ENCODE data around the gene SLC38A7. TPM values are rescaled to one million over a fixed set of nuclear protein-coding genes. Genes with fewer than 3 reads are reported as not detected.

SLC38A7 gene
- total and polyA plus RNA-seq, 12 donors: 10.3 to 41.3 (median 31.8) TPM

DNA sequence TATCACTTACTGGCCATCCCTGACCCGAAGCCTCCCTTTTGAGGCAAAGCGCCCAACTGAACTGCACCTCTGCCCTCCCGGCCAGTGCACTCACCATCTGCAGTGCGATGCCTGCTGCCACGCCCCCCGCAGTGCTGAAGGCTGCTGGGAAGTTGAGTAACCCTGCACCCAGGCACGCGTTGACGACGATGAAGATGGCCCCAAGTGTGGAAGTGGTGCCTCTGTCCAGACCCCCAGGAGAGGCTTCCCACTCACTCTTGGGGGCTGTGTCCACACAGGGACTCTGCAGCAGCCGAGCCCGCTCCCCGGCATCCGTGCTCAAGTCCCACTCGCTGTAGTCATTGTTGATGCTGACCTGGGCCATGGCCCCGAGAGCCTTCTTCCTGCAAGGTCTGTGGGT is 4.8 kb downstream of the SLC38A7 start:
- ATAC-seq: no peak

DNA sequence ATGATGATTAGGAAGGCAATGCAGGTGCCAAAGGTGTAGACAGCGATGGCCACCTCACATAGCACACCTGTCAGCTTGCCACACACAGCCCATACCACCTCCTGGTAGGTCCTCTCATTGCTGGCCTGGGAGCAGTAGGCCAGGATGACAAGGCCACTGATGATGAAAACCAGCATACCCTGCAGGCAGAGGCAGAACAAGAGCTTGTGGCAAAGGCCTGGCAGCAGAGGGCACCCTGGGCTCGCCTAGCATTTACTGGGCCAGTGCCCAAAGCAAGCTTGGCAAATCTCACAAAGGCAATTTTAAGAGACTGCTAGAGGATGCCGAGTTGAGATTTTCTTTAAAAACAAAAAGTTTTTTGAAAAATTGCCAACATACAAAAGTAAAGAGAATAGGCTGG is 5.9 kb downstream of the SLC38A7 start:
- DNase-seq (peak; percentile 46 to 52), ATAC-seq (peak in 7 of 8 donors; percentile 67 to 82 (median 74))
- no peaks in the 10 kb centered on the region for H3K9me3 ChIP-seq
- H3K27ac ChIP-seq: peak overlapping the region in 1 of 10 donors; percentile 2
- H3K36me3 ChIP-seq: peaks cover 0 to 77% (median 30%) of the 10 kb centered on the region in 9 donors
- TF ChIP-seq, protein P1, sequence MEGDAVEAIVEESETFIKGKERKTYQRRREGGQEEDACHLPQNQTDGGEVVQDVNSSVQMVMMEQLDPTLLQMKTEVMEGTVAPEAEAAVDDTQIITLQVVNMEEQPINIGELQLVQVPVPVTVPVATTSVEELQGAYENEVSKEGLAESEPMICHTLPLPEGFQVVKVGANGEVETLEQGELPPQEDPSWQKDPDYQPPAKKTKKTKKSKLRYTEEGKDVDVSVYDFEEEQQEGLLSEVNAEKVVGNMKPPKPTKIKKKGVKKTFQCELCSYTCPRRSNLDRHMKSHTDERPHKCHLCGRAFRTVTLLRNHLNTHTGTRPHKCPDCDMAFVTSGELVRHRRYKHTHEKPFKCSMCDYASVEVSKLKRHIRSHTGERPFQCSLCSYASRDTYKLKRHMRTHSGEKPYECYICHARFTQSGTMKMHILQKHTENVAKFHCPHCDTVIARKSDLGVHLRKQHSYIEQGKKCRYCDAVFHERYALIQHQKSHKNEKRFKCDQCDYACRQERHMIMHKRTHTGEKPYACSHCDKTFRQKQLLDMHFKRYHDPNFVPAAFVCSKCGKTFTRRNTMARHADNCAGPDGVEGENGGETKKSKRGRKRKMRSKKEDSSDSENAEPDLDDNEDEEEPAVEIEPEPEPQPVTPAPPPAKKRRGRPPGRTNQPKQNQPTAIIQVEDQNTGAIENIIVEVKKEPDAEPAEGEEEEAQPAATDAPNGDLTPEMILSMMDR (IDR thresholded peaks at IDR 0.05): peak; percentile 14 to 69 (median 46)
- intact Hi-C loops (cut with DNase I): loop anchor here in 9 of 10 donors (1.0 to 5.0 kb wide), 5 partner anchors 74 to 79 kb away; no protein-coding TSS in a partner anchor
- 48 to 61% methylated on average over 3 of the region's 3 CpGs for WGBS, 2 donors
- no peak overlapping the region for H3K4me3 ChIP-seq
- H3K27me3 ChIP-seq: no peaks in the 10 kb centered on the region
- H3K4me1 ChIP-seq: peaks cover 2 to 35% (median 16%) of the 10 kb centered on the region in 9 donors

More for the DNA sequence above, 4.8 kb downstream of the SLC38A7 start:
- no peak overlapping the region for H3K4me3 ChIP-seq
- 91 to 97% methylated on average over 16 of the region's 16 CpGs for WGBS, 2 donors
- H3K27ac ChIP-seq: no peak overlapping the region
- intact Hi-C loops (cut with DNase I): loop anchor here in 9 of 10 donors (2.0 to 10.0 kb wide), 6 partner anchors 53 to 78 kb away; partner anchors contain the start of gene GOT2 (in 6 of the 9)
- peaks cover 3 to 42% (median 22%) of the 10 kb centered on the region in 9 donors for H3K4me1 ChIP-seq
- no peak for DNase-seq
- TF ChIP-seq, protein P1 (IDR thresholded peaks at IDR 0.05): no peak
- H3K9me3 ChIP-seq: no peaks in the 10 kb centered on the region
- no peaks in the 10 kb centered on the region for H3K27me3 ChIP-seq
- H3K36me3 ChIP-seq: peaks cover 0 to 67% (median 26%) of the 10 kb centered on the region in 9 donors

DNA sequence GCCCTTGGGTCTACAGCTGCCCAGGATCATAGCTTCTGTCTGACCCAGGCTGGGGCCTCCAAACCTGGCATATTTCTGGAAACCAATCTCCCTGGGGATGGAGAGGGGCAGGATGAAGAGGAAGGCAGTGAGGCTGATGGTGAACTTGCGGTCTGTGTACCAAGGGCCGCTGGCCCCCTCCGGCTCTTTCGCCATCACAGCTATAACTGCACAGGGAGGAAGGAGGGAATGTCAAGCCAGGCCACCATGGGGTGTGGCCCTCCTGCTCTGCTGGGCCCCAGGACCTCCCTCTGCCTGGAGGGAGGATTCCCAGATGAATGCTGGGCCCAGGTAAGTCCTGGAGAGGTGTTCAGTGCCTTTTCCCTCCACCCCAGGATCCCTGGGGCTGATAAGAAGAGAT is 6.3 kb downstream of the SLC38A7 start:
- H3K27ac ChIP-seq: peak overlapping the region in 1 of 10 donors; percentile 2
- no peaks in the 10 kb centered on the region for H3K9me3 ChIP-seq
- no peaks in the 10 kb centered on the region for H3K27me3 ChIP-seq
- peaks cover 0 to 31% (median 11%) of the 10 kb centered on the region in 9 donors for H3K4me1 ChIP-seq
- peaks cover 0 to 81% (median 30%) of the 10 kb centered on the region in 9 donors for H3K36me3 ChIP-seq
- TF ChIP-seq, protein P1 (IDR thresholded peaks at IDR 0.05): no peak
- ATAC-seq: peak in 1 of 8 donors; percentile 25
- H3K4me3 ChIP-seq: no peak overlapping the region
- no peak for DNase-seq
- intact Hi-C loops (cut with DNase I): loop anchor here in 9 of 10 donors (1.0 to 5.0 kb wide), 5 partner anchors 74 to 79 kb away; no protein-coding TSS in a partner anchor
- 95 to 99% methylated on average over 4 of the region's 4 CpGs for WGBS, 2 donors

DNA sequence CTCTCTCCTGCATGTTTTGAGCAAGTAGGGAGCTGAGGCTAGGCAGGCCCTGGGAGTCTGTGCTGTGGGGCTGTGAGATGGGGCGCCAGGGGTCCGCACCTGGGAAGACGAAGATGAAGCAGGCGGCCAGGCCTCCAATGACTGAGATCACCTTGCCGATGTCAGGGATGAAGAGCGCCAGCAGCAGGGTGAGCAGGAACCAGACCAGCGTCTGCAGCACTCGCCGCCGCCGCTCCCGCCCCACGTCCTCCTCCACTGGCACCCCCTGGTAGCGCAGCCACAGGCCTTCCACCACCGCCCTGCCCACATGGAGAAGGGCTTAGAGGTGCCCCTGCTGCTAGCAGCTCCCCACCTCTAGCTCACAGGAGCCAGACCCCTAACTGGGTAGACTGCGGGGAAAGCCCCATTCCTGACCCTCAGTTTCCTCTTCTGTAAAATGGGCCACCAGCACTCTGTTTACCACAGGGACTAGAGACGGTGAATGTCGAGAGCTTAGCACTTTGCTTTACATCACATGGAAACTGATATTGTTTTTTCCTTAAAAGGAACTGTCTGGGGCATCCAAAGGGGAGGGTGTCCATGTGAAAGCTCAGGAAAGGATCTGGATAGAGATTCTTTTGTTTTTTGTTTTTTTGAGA is 13.5 kb downstream of the SLC38A7 start:
- Histone ChIP-seq H3K27ac (no peak overlapping the region), H3K36me3 (peaks cover 0 to 97% (median 46%) of the 10 kb centered on the region in 9 donors), H3K27me3 (no peaks in the 10 kb centered on the region), H3K9me3 (no peaks in the 10 kb centered on the region), H3K4me1 (peaks cover 0 to 7% (median 0%) of the 10 kb centered on the region in 9 donors), H3K4me3 (no peak overlapping the region)
- DNase-seq (no peak), ATAC-seq (peak in 2 of 8 donors; percentile 8 to 21)
- intact Hi-C loops (cut with DNase I): no loop called here
- WGBS, 2 donors: 95 to 98% methylated on average over 18 of the region's 18 CpGs
- TF ChIP-seq, protein P1 (IDR thresholded peaks at IDR 0.05): no peak
